Tibial artery (tissue), 4 donors: ENCODE data around the gene CTSZ.
A peak's percentile ranks its signal among the peaks of the same experiment; 100 is the strongest.

ENCODE experiments used
- DNase-seq, 2 donors: peaks; one replicate each; pipeline ENCODE4 v3.0.0-alpha.2; 2019
- H3K27ac ChIP-seq, 2 donors: fragments of 200-600 bp; sonication (generic) in 1 of 2; 1 replicate in 1 of 2; 2 replicates in 1 of 2; pipeline ENCODE4 v1.5.1; 2018 to 2019; ENCODE audit warnings: mild to moderate bottlenecking in 1 of 2
- H3K27me3 ChIP-seq, 2 donors: fragments of 200-600 bp; sonication (generic) in 1 of 2; one replicate each; pipeline versions ENCODE4 v1.5.1 to v1.6.0; 2016 to 2019
- H3K36me3 ChIP-seq, 3 donors: fragments of 200-600 bp; sonication (generic) in 2 of 3; one replicate each; pipeline ENCODE4 v1.5.1; 2016 to 2019; ENCODE audit warnings: mild to moderate bottlenecking in 2 of 3
- H3K4me1 ChIP-seq, 4 donors: fragments of 200-600 bp; sonication (generic) in 2 of 4; 1 replicate in 3 of 4; 2 replicates in 1 of 4; pipeline ENCODE4 v1.5.1; 2016 to 2019
- H3K4me3 ChIP-seq, 2 donors: fragments of 200-600 bp; sonication (generic) in 1 of 2; 1 replicate in 1 of 2; 2 replicates in 1 of 2; pipeline ENCODE4 v1.5.1; 2018 to 2019; ENCODE audit warnings: mild to moderate bottlenecking in 2 of 2
- H3K9me3 ChIP-seq, 3 donors: fragments of 200-600 bp; sonication (generic) in 1 of 3; one replicate each; pipeline ENCODE4 v1.5.1; 2016 to 2019
- CTCF ChIP-seq, 2 experiments: fragments of 200-600 bp in 1 of 2; fragments of 450-650 bp in 1 of 2; IDR thresholded peaks; one replicate each; pipeline ENCODE4 v1.5.1; 2017 to 2019; ENCODE audit warnings: antibody characterized with exemption in 2 of 2, mild to moderate bottlenecking in 1 of 2, moderate library complexity in 1 of 2
- intact Hi-C: fragments of 100-400 bp; cut with DNase I; formaldehyde crosslinking; loops from one replicate; pipeline ENCODE4 v1.15.0; 2023; ENCODE audit warnings: low total_unique reads

The CTSZ gene

GRCh38 chr20:59003836-59004492 lies 3.1 kb downstream of the CTSZ start:
- Histone ChIP-seq H3K4me1 (peaks cover 0 to 50% (median 35%) of the 10 kb centered on the region in 4 donors), H3K27me3 (no peaks in the 10 kb centered on the region), H3K9me3 (no peaks in the 10 kb centered on the region), H3K4me3 (peak overlapping the region in 1 of 2 donors; percentile 90), H3K27ac (peak overlapping the region; percentile 86 to 94), H3K36me3 (peaks cover 11 to 38% (median 27%) of the 10 kb centered on the region in 3 donors)
- intact Hi-C loops = no loop called here
- TF ChIP-seq CTCF (IDR thresholded peaks at IDR 0.05) = no peak
- peak in 1 of 2 donors; percentile 57 for DNase-seq

- TF ChIP-seq CTCF (IDR thresholded peaks at IDR 0.05) = no peak
- intact Hi-C loops = no loop called here
- Histone ChIP-seq H3K4me3 (no peak overlapping the region), H3K27me3 (no peaks in the 10 kb centered on the region), H3K9me3 (no peaks in the 10 kb centered on the region), H3K27ac (no peak overlapping the region), H3K36me3 (peaks cover 11 to 49% (median 36%) of the 10 kb centered on the region in 3 donors), H3K4me1 (peaks cover 0 to 49% (median 35%) of the 10 kb centered on the region in 4 donors)
- peak in 1 of 2 donors; percentile 60 for DNase-seq
Observed at GRCh38 chr20:59002874-59003399, 4.1 kb downstream of the CTSZ start.

GRCh38 chr20:59002388-59002787 lies 4.7 kb downstream of the CTSZ start:
- peak in 1 of 2 donors; percentile 59 for DNase-seq
- TF ChIP-seq CTCF (IDR thresholded peaks at IDR 0.05) = no peak
- H3K4me3 ChIP-seq = no peak overlapping the region
- peaks cover 0 to 44% (median 33%) of the 10 kb centered on the region in 4 donors for H3K4me1 ChIP-seq
- no peaks in the 10 kb centered on the region for H3K9me3 ChIP-seq
- intact Hi-C loops = no loop called here
- H3K27ac ChIP-seq = no peak overlapping the region
- H3K27me3 ChIP-seq = no peaks in the 10 kb centered on the region
- H3K36me3 ChIP-seq = peaks cover 15 to 54% (median 42%) of the 10 kb centered on the region in 3 donors

- no peak for TF ChIP-seq CTCF (IDR thresholded peaks at IDR 0.05)
- H3K9me3 ChIP-seq = no peaks in the 10 kb centered on the region
- H3K4me3 ChIP-seq = no peak overlapping the region
- intact Hi-C loops = no loop called here
- no peak overlapping the region for H3K27ac ChIP-seq
- peaks cover 0 to 38% (median 31%) of the 10 kb centered on the region in 4 donors for H3K4me1 ChIP-seq
- no peaks in the 10 kb centered on the region for H3K27me3 ChIP-seq
- peaks cover 21 to 62% (median 49%) of the 10 kb centered on the region in 3 donors for H3K36me3 ChIP-seq
- peak in 1 of 2 donors; percentile 60 for DNase-seq
Observed at GRCh38 chr20:59001449-59002171, 5.4 kb downstream of the CTSZ start.

GRCh38 chr20:59001068-59001448 lies 6.0 kb downstream of the CTSZ start:
- Histone ChIP-seq H3K27ac (no peak overlapping the region), H3K36me3 (peaks cover 27 to 68% (median 55%) of the 10 kb centered on the region in 3 donors), H3K4me3 (no peak overlapping the region), H3K4me1 (peaks cover 0 to 33% (median 26%) of the 10 kb centered on the region in 4 donors), H3K27me3 (no peaks in the 10 kb centered on the region), H3K9me3 (no peaks in the 10 kb centered on the region)
- intact Hi-C loops = no loop called here
- no peak for DNase-seq
- TF ChIP-seq CTCF (IDR thresholded peaks at IDR 0.05) = no peak
